Measurements from ENCODE around the gene COL10A1.

DNA sequence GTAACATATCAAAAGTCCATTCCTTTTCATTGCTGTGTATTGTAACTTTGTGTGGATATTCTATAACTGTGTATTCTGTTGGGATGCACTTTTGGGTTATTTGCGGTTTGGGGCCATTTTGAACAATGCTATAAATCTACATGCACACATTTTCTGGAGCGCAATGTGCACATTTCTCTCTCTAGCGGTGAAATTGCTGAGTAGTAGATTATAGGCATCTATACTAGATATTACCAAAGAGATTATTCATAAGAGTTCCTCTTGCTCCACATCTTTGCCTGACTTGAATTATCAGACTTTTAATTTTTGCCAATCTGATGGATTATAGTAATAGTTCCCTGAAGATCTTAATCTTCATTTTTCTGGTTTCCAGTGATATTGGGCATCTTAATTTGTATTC is 47.0 kb downstream of the COL10A1 start:
- TF ChIP-seq CTCF (IDR thresholded peaks at IDR 0.05 in 8 of 11, conservative IDR thresholded peaks at IDR 0.05 in 3 of 11) (no peak), POLR2A (IDR thresholded peaks at IDR 0.05) (no peak), POLR2AphosphoS5 (IDR thresholded peaks at IDR 0.05) (no peak)
